ENCODE data around the gene PSMB10. TPM values are rescaled to one million over a fixed set of nuclear protein-coding genes. Genes with fewer than 3 reads are reported as not detected.

PSMB10 gene
- total RNA-seq, 1 experiment from 2014 or later = 24.5 TPM

- H3K56ac ChIP-seq (ENCODE audit: insufficient read length, low read depth, low read length) = no peak overlapping the region
- no peak overlapping the region for H3K9ac ChIP-seq (ENCODE audit: extremely low read depth, insufficient read length, low read length)
- H3K4me1 ChIP-seq (ENCODE audit: insufficient read depth, low read length) = no peaks in the 10 kb centered on the region
- H2BK12ac ChIP-seq (ENCODE audit: insufficient read length, low read depth, low read length) = no peak overlapping the region
- H3K9me3 ChIP-seq (ENCODE audit: control insufficient read depth, low read depth, low read length) = no peaks in the 10 kb centered on the region
- H2BK15ac ChIP-seq (ENCODE audit: low read depth, low read length) = no peak overlapping the region
- Mint-ChIP-seq H3K4me1 (no peaks in the 10 kb centered on the region), H3K36me3 (ENCODE audit: insufficient read depth in 1 of 3, low read depth in 3 of 3) (peaks cover 17 to 75% (median 47%) of the 10 kb centered on the region in 3 experiments), H3K27me3 (ENCODE audit: low read depth) (no peaks in the 10 kb centered on the region), H3K4me3 (no peak overlapping the region), H3K9me3 (no peaks in the 10 kb centered on the region), H3K27ac (no peak overlapping the region)
- H4K91ac ChIP-seq (ENCODE audit: insufficient read length, low read depth, low read length) = no peak overlapping the region
- DNase-seq = no peak
- no peaks in the 10 kb centered on the region for H3K79me1 ChIP-seq (ENCODE audit: insufficient read depth, low read depth, low read length, poor library complexity, severe bottlenecking)
- no peak overlapping the region for H4K5ac ChIP-seq (ENCODE audit: insufficient read length, low read depth, low read length)
- H2AK5ac ChIP-seq (ENCODE audit: insufficient read length, low read length) = no peak overlapping the region
- TF ChIP-seq CTCF (conservative IDR thresholded peaks at IDR 0.05) = no peak
- no peak overlapping the region for H3K14ac ChIP-seq (ENCODE audit: insufficient read depth, low read length)
- no peaks in the 10 kb centered on the region for H4K20me1 ChIP-seq (ENCODE audit: control insufficient read depth, insufficient read depth, insufficient read length)
- no peak overlapping the region for H3K23ac ChIP-seq (ENCODE audit: insufficient read length, low read depth, low read length)
- no peak overlapping the region for H2BK120ac ChIP-seq (ENCODE audit: low read depth, low read length, poor library complexity, severe bottlenecking)
- no peak overlapping the region for H3K18ac ChIP-seq (ENCODE audit: insufficient read length, low read depth, low read length)
- H3T11ph ChIP-seq (ENCODE audit: low read length) = no peak overlapping the region
- no peak overlapping the region for H3K27ac ChIP-seq (ENCODE audit: insufficient read length, low read depth, low read length)
- H4K8ac ChIP-seq (replicated peaks; ENCODE audit: insufficient read length, low read depth, low read length) = no peak overlapping the region
- H3K23me2 ChIP-seq (ENCODE audit: insufficient read length, low read depth, low read length, poor library complexity, severe bottlenecking) = no peaks in the 10 kb centered on the region
- WGBS (ENCODE audit: extremely low coverage, insufficient read length, low lambda C conversion rate) = no CpG with 5 or more reads among the region's 9 CpGs
- no peak overlapping the region for H2AFZ ChIP-seq (ENCODE audit: low read length)
- H3K27me3 ChIP-seq (ENCODE audit: insufficient read depth, low read length) = no peaks in the 10 kb centered on the region
- no peak overlapping the region for H3K4me2 ChIP-seq (ENCODE audit: insufficient read depth, insufficient read length, low read length)
- no peaks in the 10 kb centered on the region for H3K79me2 ChIP-seq (ENCODE audit: insufficient read depth, low read length)
- no peak overlapping the region for H2BK5ac ChIP-seq (ENCODE audit: insufficient read length, low read length)
- H3K4ac ChIP-seq (ENCODE audit: low read depth, low read length) = no peak overlapping the region
- H2BK20ac ChIP-seq (ENCODE audit: low read depth, low read length, poor library complexity, severe bottlenecking) = no peak overlapping the region
Observed at GRCh38 chr16:67957622-67958021, 21.0 kb upstream of the PSMB10 start.
